Stimulated activated naive CD8-positive, alpha-beta T cell treated with anti-CD3 and anti-CD28 coated beads, Interleukin-15, Interleukin-2, amounts not matched to agents 100 ng/mL and 50 ng/mL, for 24 hours (primary cell): Measurements from ENCODE around the gene LRRC4.

ENCODE experiments used
- H3K27ac Mint-ChIP-seq: one replicate; pipeline ENCODE4 v1.8.0; 2021; ENCODE audit warnings: mild to moderate bottlenecking, mixed read lengths
- H3K27me3 Mint-ChIP-seq: one replicate; pipeline ENCODE4 v1.8.0; 2021; ENCODE audit warnings: mixed read lengths
- H3K36me3 Mint-ChIP-seq: one replicate; pipeline ENCODE4 v1.8.0; 2021; ENCODE audit warnings: low read depth, mixed read lengths
- H3K4me1 Mint-ChIP-seq: one replicate; pipeline ENCODE4 v1.8.0; 2021; ENCODE audit warnings: low read depth, mixed read lengths
- H3K4me3 Mint-ChIP-seq: one replicate; pipeline ENCODE4 v1.8.0; 2021; ENCODE audit warnings: mild to moderate bottlenecking, mixed read lengths
- H3K9me3 Mint-ChIP-seq: one replicate; pipeline ENCODE4 v1.8.0; 2021; ENCODE audit warnings: mixed read lengths

The LRRC4 gene

GRCh38 chr7:128068785-128069184, 37.5 kb upstream of the LRRC4 start:
- Mint-ChIP-seq H3K4me3 (no peak overlapping the region), H3K27ac (no peak overlapping the region), H3K9me3 (no peaks in the 10 kb centered on the region), H3K4me1 (peaks cover 28% of the 10 kb centered on the region), H3K36me3 (peaks cover 11% of the 10 kb centered on the region), H3K27me3 (no peaks in the 10 kb centered on the region)

- Mint-ChIP-seq H3K4me3 (no peak overlapping the region), H3K27ac (no peak overlapping the region), H3K9me3 (no peaks in the 10 kb centered on the region), H3K4me1 (peaks cover 28% of the 10 kb centered on the region), H3K36me3 (peaks cover 15% of the 10 kb centered on the region), H3K27me3 (no peaks in the 10 kb centered on the region)
Observed at GRCh38 chr7:128067983-128068382, 36.7 kb upstream of the LRRC4 start.

GRCh38 chr7:128066858-128067257, 35.6 kb upstream of the LRRC4 start:
- Mint-ChIP-seq H3K27me3 (no peaks in the 10 kb centered on the region), H3K9me3 (no peaks in the 10 kb centered on the region), H3K4me1 (peaks cover 28% of the 10 kb centered on the region), H3K27ac (no peak overlapping the region), H3K4me3 (no peak overlapping the region), H3K36me3 (peaks cover 15% of the 10 kb centered on the region)

DNA sequence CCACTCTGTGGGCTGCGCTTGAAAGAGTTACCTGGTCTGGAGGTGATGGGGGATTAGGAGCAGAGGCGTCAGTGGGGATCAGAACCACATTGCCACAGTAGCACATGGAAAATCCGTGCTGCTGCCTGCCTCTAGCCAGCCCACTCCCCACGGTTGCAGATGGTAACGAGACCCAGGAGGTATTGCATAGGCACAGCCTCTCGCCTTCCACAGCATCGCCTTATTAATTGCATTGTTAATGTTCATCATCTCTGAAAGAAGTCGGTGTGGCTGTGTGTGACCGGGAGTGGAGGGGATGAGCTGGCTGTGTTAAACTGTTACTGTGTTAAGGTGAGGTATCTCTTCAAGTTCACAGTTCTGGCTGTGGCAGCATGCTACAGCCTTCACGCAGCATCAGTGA, 35.2 kb upstream of the LRRC4 start:
- Mint-ChIP-seq H3K27me3 (no peaks in the 10 kb centered on the region), H3K9me3 (no peaks in the 10 kb centered on the region), H3K4me1 (peaks cover 28% of the 10 kb centered on the region), H3K27ac (no peak overlapping the region), H3K4me3 (no peak overlapping the region), H3K36me3 (peaks cover 15% of the 10 kb centered on the region)

DNA sequence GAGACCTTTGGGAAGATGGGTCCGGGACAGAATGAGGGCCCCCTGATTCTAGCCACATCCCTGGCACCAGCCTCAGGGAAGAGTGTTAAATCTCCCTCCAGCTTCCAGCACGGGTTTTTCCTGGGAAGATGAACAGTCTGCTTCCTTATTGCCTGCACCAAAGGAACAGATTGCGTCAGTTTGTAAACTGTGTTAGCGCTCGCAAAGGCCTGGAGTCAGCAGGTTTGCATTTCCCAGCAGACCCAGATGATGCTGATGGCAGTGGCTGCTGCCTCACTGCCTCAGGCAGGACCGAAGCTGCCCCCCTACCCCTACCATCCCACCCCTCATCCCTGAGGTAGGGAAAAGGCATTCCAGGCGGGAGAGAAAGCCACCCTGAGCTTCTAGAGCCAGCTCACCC, 34.6 kb upstream of the LRRC4 start:
- Mint-ChIP-seq H3K27ac (no peak overlapping the region), H3K27me3 (no peaks in the 10 kb centered on the region), H3K36me3 (peaks cover 15% of the 10 kb centered on the region), H3K9me3 (no peaks in the 10 kb centered on the region), H3K4me3 (no peak overlapping the region), H3K4me1 (peaks cover 27% of the 10 kb centered on the region)

DNA sequence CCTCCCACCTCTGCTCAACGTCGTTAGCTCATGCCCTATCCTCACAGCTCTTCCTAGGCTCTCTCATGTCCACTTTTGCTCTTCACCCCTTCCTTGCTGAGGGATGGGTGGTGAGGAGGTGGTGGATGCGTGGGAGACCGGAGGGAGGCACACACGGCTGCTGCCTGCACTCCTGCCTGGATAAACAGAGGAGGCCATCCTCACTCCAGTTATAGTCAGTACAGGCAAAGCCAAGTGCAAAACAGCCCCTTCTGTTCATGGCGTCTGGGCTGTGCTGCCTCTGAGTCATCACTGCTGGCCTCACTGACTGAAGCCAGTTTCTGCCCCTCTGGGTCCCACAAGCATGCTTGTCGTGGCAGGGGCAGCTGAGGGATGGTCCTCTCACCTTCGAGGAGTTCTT, 31.9 kb upstream of the LRRC4 start:
- Mint-ChIP-seq H3K4me1 (peaks cover 33% of the 10 kb centered on the region), H3K36me3 (peaks cover 15% of the 10 kb centered on the region), H3K9me3 (no peaks in the 10 kb centered on the region), H3K4me3 (no peak overlapping the region), H3K27ac (no peak overlapping the region), H3K27me3 (no peaks in the 10 kb centered on the region)

GRCh38 chr7:128060018-128060417, 28.8 kb upstream of the LRRC4 start:
- H3K4me1 Mint-ChIP-seq: peaks cover 44% of the 10 kb centered on the region
- peaks cover 19% of the 10 kb centered on the region for H3K36me3 Mint-ChIP-seq
- peak overlapping the region; percentile 22 for H3K27ac Mint-ChIP-seq
- H3K27me3 Mint-ChIP-seq: no peaks in the 10 kb centered on the region
- H3K9me3 Mint-ChIP-seq: no peaks in the 10 kb centered on the region
- H3K4me3 Mint-ChIP-seq: no peak overlapping the region

GRCh38 chr7:128059143-128059988, 28.1 kb upstream of the LRRC4 start:
- H3K9me3 Mint-ChIP-seq: no peaks in the 10 kb centered on the region
- no peak overlapping the region for H3K4me3 Mint-ChIP-seq
- peak overlapping the region; percentile 23 for H3K27ac Mint-ChIP-seq
- peaks cover 39% of the 10 kb centered on the region for H3K4me1 Mint-ChIP-seq
- H3K36me3 Mint-ChIP-seq: peaks cover 15% of the 10 kb centered on the region
- H3K27me3 Mint-ChIP-seq: no peaks in the 10 kb centered on the region

- H3K27ac Mint-ChIP-seq: no peak overlapping the region
- no peaks in the 10 kb centered on the region for H3K27me3 Mint-ChIP-seq
- no peaks in the 10 kb centered on the region for H3K9me3 Mint-ChIP-seq
- no peak overlapping the region for H3K4me3 Mint-ChIP-seq
- H3K4me1 Mint-ChIP-seq: peaks cover 36% of the 10 kb centered on the region
- H3K36me3 Mint-ChIP-seq: peaks cover 10% of the 10 kb centered on the region
Observed at GRCh38 chr7:128057909-128058308, 26.7 kb upstream of the LRRC4 start.

DNA sequence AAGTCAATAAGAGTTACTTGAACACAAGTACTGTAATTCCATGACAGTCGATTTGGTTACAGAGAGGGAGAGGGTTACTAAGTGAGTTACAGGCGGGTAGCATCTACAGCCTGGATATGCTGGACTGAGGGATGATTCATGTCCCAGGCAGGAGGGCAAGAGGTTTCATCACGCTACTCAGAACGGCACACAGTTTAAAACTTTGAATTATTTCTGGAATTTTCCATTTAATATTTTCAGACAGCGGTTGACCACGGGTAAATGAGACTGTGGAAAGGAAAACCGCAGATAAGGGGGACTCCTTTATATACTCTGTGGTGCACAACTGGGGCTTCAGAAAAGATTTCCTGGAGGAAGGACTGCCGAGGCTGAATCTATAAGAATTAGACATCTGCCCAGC, 25.7 kb upstream of the LRRC4 start:
- Mint-ChIP-seq H3K36me3 (peaks cover 10% of the 10 kb centered on the region), H3K9me3 (no peaks in the 10 kb centered on the region), H3K4me1 (peaks cover 44% of the 10 kb centered on the region), H3K4me3 (no peak overlapping the region), H3K27ac (no peak overlapping the region), H3K27me3 (no peaks in the 10 kb centered on the region)

DNA sequence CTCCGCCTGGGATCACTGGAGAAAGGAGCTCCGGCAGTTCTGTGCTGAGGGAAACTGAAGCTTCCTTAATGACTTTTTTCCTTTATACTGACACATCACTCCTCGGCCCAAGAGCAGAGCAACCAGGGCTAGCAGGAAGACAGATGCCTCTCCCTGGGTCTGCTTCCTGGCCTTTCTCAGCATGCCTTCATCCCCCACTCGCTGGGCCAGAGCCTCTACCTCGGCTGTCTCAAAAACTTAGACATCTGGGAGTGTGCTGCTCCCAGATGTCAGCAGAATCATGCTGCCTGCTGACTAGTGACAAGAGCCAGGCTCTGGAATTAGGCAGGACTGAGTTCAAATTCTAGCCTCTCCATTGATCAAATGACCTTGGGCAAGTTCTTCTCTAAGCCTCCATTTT, 24.4 kb upstream of the LRRC4 start:
- Mint-ChIP-seq H3K27me3 (no peaks in the 10 kb centered on the region), H3K36me3 (peaks cover 11% of the 10 kb centered on the region), H3K4me3 (no peak overlapping the region), H3K27ac (no peak overlapping the region), H3K9me3 (no peaks in the 10 kb centered on the region), H3K4me1 (peaks cover 54% of the 10 kb centered on the region)

DNA sequence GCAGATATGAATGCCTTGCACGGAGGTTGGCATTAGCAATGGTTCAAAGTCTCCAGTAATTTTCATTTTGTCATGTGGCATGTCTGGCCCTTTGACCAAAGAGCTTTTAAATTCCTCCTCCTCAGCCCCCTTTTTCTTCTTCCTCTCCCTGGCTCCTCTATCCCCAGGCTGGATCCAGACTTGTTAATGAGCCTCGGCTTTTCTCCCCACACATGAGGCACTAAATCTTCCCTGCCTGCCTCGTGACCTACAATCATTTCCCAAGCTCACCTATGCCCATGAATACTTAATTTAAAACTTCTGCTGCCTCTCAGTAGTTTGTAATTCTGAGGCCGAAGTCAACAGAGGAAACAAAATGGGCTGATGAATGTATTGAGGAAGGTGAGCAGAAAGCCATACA, 23.3 kb upstream of the LRRC4 start:
- peaks cover 57% of the 10 kb centered on the region for H3K4me1 Mint-ChIP-seq
- H3K36me3 Mint-ChIP-seq: peaks cover 17% of the 10 kb centered on the region
- no peaks in the 10 kb centered on the region for H3K9me3 Mint-ChIP-seq
- no peak overlapping the region for H3K27ac Mint-ChIP-seq
- H3K4me3 Mint-ChIP-seq: no peak overlapping the region
- no peaks in the 10 kb centered on the region for H3K27me3 Mint-ChIP-seq

DNA sequence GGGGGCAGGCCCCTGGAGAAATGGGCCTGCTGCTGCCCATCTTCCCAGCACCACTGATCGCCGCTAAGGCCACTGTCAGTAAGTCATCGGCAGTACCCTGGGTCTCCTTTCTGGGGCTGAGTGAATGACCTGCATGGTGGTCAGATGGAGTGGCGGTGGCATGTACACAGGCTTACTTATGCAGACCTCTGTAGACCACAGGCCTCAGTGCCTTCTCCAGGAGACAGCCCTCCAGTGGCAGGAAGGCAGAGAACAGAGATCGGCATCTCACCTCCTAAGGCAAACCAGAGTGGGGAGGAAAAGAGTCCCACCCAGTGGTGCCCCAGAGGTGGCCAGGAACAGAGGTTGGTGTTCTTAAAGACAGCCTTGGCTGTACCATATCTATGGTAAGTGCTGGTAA, 22.8 kb upstream of the LRRC4 start:
- no peaks in the 10 kb centered on the region for H3K27me3 Mint-ChIP-seq
- H3K4me1 Mint-ChIP-seq: peaks cover 55% of the 10 kb centered on the region
- H3K36me3 Mint-ChIP-seq: peaks cover 22% of the 10 kb centered on the region
- no peak overlapping the region for H3K4me3 Mint-ChIP-seq
- H3K27ac Mint-ChIP-seq: no peak overlapping the region
- no peaks in the 10 kb centered on the region for H3K9me3 Mint-ChIP-seq

- Mint-ChIP-seq H3K4me3 (no peak overlapping the region), H3K4me1 (peaks cover 45% of the 10 kb centered on the region), H3K9me3 (no peaks in the 10 kb centered on the region), H3K27ac (no peak overlapping the region), H3K36me3 (peaks cover 22% of the 10 kb centered on the region), H3K27me3 (no peaks in the 10 kb centered on the region)
Observed at GRCh38 chr7:128053023-128053422, 21.8 kb upstream of the LRRC4 start.

DNA sequence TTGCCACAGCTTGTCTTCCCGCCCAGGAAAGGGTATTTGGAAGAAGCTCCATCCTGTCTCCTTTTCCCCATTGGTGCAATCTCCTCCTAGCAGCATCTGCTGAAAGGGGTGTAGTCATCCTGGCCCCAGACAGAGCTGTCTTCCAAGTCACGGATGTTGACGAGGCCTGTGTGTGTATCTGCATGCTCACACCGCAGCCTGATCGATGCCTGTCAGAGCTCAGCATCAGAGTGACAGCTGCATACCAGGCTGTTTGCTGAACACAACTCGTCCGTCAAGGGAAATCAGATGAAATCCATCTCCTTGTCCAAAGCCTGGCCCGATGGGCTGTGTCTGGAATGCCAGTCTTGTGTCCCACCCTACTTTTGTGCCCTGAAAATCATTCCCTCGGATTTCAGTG, 21.2 kb upstream of the LRRC4 start:
- H3K4me1 Mint-ChIP-seq: peaks cover 39% of the 10 kb centered on the region
- H3K4me3 Mint-ChIP-seq: no peak overlapping the region
- H3K27ac Mint-ChIP-seq: no peak overlapping the region
- peaks cover 22% of the 10 kb centered on the region for H3K36me3 Mint-ChIP-seq
- no peaks in the 10 kb centered on the region for H3K9me3 Mint-ChIP-seq
- H3K27me3 Mint-ChIP-seq: no peaks in the 10 kb centered on the region

GRCh38 chr7:128045766-128046165, 14.5 kb upstream of the LRRC4 start:
- Mint-ChIP-seq H3K4me1 (peaks cover 16% of the 10 kb centered on the region), H3K4me3 (no peak overlapping the region), H3K36me3 (peaks cover 29% of the 10 kb centered on the region), H3K27ac (no peak overlapping the region), H3K9me3 (no peaks in the 10 kb centered on the region), H3K27me3 (no peaks in the 10 kb centered on the region)
